AG08395 (cell line): ENCODE measurements around the gene LHX4.
"Not testable (repeated sequence)": the region's sequence is repeated elsewhere in the genome, so short reads cannot be mapped to it uniquely, and the experiment has no call there.

ENCODE experiments used
- DNase-seq: peaks from one replicate; pipeline ENCODE4 v3.0.0; 2012; ENCODE audit warnings: mixed read lengths, low spot score

Gene LHX4

DNA sequence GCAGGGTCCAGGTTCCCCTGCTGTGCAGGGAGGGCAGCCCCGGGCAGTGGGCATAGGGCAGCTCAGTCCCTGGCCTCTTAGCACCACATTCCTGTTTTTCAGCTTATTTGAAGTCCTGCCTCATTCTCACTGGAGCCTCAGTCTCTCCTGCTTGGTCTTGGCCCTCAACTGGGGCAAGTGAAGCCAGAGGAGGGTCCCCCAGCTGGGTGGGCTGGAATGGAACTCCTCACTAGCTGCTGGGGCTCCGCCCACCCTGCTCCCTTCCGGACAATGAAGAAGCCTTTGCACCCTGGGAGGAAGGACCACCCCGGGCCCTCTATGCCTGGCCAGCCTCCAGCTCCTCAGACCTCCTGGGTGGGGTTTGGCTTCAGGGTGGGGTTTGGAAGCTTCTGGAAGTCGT is 32.8 kb upstream of the LHX4 start:
- no peak for DNase-seq

DNA sequence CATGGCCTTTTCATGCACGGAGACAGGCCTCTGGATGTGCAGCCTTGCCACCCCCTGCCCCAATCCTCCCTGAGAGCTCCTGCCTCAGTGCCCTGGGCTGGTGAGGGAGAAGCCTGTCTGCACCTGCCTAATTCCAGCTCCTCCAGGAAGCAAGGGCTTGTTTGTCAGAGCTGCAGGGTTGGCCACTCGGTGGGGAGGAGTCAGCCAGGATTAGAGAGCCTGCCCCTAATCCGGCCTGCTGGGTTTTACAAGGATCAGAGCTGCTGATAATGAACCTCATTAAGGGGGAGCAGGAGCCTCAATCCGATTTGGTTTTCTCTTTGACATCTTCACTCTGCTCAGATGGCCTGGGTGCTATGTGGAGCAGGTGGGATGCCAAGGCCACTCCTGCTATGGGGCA is 31.9 kb upstream of the LHX4 start:
- no peak for DNase-seq

DNA sequence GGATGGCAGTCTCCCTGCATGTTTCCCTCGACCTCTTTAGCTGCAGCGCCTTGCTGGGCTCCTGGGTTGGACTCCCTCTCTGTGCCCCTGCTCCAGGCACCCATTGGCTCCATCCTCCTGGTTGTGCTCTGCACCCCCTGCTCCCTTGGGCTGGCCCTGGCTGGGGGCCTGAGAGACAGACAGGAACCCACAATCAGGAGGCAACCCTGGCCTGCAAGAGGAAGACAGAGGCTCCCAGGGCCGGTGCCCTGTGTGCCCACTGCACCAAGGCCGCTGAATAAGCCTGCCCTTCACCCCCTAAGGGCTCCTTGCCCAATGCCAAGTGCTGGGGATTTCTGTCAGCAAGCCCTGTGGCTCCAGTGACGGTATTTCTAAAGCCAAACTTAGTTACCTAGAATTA is 31.5 kb upstream of the LHX4 start:
- DNase-seq: no peak

DNA sequence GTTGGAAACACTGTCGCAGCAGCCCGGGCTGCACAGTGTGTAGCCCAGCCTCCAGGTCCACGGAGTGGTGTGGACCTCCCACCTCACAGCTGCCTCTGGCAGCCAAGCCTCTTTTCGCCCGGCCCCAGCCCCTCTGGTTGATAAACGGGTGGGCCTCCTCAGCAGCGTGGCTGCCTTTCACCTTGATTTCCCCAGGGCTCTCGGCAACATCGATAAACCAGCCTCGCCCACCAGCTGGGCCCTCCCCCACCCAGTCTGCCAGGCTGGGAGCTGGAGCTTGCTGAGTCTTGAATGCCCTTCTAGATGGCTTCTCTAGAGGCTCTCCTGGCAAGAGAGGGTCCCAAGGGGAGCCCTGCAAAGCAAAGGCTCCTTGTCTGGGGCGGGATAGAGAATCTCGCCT is 31.0 kb upstream of the LHX4 start:
- no peak for DNase-seq

DNA sequence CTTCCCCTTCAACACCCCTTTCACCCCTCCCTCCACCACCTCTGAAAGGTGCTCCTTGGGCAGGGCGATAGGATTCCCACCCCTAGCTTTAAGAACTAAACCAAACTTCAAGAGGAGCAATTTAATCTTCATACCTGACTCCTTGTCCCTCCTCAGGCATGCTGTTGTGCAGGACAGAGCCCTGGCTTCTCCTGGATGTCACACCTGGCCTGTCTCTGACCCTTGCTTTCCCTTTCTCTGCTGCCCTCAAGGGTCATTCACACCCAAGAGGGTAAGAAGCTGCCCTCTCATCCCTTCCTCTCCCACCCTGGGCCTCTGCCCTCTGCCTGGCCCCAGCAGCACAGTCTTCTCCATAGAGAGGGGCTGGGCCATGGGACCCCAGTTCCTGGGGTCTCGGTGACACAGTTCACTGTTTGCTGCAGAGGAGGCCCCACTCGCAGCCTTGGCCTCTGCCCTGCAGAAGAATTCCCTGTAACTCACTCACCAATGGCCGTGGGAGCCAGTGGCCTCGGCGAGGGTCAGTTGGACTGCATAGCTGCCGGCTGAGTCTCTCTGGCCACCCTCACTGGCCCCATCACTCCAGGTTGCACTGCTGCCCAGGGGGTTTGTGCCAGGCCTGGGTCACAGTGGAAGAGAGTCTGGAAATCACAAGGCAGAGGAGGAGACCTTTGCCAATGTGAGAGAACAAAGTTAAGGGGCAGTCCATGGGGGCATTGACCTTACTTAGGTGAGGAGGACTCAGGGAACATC is 28.4 kb upstream of the LHX4 start:
- DNase-seq: no peak

DNA sequence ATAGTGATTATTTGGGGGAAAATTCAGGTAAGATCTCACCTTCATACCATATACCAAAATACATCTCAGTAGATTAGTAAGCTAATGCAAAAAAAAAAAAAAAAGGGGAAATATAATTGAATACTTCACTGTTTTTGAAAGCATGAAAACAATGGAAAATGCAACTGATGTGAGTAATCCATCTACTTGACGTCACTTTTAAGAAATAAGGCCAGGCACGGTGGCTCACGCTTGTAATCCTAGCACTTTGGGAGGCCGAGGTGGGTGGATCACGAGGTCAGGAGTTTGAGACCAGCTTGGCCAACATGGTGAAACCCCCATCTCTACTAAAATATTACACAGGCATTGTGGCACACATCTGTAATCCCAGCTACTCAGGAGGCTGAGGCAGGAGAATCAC is 27.5 kb upstream of the LHX4 start:
- DNase-seq: not testable (repeated sequence)

DNA sequence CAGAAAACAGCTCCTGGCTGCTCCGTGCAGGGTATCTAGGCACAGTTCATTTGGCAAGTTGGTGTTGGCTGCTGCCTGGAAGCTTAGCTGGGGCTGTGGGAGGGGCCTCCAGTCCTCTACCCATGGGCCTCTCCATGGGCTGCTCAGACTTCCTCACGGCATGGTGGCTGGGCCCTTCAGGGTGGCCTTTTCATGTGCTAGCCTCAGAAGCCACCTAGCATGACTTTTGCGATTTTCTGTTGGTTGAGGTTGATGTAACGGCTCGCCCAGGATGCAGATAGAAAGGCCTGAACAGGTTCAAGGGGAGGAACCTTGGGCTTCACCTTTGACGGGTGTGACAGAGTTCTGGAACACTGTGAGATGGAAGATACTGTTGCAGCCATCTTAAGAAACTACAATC is 25.8 kb upstream of the LHX4 start:
- DNase-seq: no peak

DNA sequence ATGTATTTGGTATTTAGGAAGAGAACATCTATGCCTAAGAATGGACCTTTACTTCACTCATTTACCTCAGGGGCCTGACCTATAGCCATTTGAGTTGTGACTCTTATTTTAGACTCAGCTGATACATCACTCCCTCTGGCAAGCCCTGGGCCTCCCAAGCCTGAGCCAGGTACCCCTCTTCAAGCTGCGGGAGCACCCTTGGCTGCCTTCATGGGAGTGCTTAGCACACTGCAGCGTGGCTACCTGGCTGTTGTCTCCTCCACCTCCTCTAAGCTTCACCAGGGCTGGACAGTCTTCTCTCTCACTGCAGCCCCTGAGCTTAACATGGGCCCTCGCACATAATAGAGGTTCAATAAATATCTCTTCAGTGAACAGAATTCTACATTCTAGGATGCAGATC is 23.5 kb upstream of the LHX4 start:
- no peak for DNase-seq

DNA sequence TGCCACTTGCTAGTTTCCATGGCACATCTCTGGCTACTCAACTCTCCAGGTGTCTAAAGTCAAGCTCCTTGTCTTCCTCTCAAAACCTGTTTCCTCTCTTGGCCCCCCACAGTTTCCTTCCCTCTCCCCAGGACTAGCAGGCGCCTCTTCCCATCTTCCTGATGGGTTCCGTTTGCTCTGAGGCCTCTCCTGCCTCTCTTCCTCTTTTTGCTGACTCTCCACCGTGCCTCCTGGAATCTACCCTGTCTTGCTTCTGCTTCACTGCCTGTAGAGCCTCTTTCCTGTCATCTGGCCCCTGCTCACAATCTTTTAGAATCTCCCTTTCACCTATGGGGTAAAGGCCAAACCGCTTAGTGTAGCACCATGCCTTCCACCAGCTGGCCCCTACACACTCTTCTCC is 21.8 kb upstream of the LHX4 start:
- DNase-seq: no peak

DNA sequence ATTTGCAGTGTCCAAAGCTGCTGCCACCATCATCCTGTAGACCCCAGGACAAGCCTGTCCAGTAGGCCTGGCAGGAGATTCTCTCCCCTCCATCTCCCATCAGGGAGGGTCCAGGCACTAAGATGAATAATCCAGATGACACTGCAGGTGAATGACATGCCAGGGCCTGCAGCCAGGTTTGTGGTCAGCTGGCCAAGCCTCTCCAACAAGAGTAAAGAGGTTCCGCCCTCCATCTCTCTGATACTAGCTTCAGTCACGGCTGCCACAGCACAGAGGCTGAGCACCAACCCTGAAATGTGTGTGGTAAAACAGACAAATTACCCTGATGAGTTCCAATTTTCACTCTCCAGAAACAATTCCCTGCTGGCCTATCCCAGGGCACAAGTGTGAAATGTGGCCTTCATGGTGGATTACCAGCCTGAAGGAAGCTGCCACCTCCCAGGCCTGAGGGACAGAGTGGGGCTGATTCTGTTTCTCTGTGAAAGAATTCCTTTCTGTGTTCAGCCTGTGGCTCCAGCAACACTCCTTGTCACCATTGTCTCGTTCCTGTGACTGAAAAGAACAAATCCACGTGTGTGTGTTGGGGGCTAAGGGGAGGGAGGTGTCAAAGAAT is 19.9 kb upstream of the LHX4 start:
- no peak for DNase-seq

DNA sequence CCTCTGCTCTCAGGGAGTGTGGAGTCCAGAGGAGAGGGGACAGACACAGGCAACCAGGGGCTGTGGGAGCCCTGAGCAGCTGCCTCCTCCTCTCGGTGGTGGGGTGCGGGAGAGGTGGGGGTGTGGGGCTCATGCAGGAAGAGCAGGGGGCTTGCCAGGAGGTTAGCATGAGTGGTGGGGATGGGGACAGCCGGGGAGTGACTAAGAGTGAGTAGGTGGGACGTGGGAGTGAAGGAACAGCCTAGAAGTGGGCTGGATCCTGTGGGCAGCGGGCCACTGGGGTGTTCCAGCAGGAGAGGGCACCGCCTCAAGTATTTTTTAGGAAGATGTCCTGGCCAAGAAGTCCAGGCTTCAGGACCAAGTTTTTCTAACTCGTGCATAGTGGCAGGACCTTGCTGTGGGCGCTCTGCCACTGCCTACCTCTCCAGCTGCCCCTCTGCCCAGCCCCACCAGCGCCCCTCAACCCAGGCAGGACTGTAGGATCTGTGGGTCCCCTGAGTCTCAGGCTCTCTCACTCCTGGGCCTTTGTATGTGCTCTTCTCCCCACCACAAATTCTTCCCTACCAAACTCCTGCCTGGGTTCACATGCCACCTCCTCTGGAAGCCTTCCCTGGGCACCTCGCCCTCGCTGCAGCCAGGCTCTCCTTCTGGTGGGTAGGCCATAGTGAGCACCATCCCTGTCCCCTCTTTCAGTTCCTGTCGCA is 18.8 kb upstream of the LHX4 start:
- no peak for DNase-seq

DNA sequence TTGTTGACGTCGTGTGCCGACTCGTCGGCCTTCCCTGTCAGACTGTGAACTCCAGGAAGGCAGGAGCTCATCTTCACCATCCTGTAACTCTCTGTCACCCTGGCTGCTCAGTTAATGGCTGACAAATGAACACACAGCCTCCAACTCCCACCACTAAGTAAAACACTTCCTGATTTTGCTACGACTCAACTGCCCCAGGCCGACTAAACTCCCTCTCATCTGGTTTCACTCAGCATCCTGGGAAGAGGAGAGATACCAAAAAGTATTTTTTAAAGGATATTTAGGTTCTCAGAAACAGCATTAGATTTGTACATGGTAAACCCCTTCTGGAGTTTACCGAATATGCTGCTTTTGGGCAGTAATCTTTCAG is 18.2 kb upstream of the LHX4 start:
- DNase-seq: no peak

DNA sequence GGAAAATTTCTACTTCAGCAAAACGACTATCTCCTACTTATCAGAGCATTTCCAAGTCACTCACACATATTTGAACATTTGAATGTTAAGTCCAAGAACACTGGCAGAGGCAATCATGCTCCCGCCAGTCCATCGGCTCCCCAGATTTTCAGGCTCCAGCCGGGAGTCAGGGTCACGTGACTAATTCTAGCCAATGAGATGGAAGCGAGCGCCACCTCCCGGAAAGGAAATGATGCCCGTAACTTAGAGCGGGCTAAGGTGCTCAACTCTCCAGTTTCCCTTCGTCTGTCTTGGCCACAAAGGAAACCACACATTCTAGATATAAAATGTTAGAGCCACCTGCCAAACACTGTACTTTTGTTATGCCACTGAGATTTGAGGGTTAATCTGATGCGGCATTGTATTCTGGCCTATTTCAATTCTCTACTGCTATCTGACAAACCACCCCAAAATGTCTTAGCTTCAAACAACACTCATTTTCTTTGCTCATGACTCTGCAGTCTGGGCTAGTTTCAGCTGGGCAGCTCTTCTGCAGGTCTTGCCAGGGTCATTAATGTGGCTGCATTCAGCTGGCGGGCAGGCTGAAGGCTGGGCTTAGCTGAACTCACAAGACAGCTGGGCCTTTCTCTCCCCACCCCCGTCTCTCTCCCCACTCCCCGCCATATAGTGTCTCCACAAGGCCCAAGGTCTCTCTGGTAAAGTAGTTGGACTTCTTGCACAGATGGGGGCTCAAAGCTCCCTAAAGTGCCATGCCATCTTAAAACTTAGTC is 16.5 kb upstream of the LHX4 start:
- DNase-seq: peak; percentile 50

DNA sequence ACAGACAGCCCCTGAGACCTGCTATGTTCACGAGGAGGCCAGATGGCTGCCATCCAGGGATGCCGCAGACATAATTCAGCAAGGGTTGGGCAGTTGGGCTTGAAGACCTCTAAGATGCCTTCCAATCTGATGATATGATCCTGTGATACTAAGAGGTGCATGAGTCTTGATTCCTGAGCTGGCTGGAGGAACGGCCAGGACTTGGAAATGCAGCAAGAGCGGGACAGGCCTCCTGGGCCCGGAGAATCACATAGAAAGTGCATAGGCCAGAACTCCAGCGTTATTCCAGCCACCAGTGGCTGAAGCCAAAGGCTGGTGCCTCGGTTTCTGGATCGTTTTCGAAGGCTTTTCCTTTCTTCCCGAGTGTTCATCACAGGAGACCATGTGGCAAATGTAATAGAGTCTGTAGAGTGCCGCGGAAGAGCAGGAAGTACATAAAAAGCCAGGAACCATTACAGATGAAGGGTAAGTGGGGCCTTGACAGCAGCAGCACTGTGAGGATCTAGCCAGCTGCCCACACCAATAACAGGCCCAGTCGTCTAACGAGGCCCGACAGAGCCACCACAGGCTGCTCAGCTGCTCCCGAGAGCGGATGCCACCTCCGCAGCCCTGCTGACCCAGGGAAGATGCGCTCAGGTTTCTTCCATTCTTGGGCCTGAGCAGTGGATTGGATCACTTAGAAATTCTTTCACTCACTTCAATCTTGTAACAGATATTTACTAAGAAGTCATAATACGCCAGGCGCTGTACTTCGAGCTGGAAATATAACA is 14.0 kb upstream of the LHX4 start:
- no peak for DNase-seq

DNA sequence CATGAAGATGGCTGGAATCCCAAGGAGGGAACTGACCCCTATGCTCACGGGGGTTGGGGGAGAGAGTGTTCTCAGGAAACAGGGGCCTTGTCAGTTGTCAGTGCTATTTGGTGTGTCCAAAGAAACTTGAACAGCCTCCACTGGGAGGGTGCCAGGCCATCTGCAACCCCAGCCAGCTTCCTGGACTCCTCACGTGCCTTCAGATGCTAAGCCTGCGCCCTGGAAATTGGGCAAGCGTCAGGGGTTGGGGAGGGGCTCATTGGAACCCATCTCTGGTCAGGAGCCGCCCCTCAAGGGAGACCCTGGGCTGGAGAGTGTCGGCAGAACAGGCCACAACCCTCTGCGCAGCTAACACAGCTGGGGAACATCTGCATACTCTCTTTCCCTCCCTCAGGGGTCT is 13.1 kb upstream of the LHX4 start:
- no peak for DNase-seq

DNA sequence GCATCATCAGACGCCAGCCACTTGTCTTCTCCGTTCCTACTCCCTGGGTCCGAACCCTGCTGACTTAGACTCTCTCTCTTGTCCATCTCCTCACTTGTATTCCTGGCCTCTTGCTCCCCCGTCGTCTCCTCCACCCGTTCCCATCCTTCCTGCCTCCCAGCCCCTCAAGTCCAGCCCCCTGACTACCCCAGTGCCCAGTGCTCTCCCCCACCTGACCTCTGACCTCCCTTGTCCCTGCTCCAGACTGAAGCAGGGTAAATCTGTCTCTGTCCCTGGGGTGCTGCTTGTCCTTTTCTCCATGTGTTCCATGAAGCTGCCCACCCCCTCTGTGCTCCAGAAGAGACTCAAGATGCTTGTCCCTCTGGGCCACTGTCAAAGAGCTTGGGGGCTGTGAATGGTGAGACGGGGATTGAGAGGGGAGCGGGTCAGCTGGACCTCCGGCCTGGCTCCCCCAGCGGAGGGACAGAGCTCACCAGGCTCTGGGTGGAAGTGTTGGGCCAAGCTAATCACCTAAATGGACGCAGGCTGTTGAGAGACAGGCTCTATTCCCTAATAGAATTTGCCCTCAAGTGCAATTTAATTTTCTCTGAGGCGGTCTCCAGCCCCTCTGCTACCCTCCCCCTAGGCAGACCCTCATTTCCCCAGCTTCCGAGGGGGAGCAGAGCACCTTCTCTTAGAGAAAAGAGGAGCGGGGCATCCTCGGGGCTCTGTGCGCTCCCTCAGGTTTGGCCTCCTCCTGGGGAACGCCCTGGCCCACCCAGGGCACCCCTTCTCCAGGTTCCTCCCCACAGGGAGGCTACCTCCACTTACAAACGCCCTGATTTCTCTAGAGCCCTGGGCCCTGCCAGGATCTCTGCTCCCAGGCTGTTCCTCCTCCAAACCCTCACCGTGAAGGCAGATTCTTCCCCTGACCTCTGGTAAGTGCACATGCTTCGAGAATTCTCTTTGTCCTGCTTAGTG is 11.0 kb upstream of the LHX4 start:
- no peak for DNase-seq

DNA sequence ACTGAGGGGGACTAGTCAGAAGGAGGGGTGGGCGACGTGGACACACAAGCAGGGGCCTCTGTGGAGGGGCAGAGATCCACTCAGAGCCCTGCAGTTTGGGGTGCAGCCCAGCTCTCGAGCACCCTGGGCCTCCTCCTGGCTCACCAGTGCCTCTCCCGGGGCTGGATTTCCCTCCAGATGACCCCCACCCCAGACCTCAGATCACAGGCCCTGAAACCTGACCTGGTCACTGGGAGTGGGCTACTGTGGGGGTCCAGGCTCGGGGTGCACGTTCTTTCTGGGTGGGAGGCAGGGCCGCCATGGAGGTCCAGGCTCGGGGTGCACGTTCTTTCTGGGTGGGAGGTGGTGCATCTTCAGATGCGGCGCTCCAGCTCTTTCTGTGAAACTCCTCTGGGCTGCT is 10.3 kb upstream of the LHX4 start:
- no peak for DNase-seq

DNA sequence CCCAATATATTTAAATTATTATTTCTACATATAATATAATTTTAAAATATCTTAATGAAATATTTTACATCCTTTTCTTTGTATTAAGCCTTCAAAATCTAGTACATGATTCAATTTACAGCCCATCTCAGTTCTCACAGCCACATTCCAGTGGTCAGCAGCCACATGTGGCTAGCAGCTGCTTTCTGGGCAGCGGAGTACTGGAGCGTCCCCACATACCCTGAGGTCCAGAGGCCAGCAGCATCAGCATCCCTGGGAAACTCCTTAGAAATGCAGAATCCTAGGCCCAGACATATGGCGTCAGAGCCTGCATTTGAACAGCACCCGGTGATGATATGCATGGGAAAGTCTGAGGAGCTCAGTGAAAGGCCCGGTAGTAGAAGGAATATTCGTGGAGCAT is 8.6 kb upstream of the LHX4 start:
- peak; percentile 76 for DNase-seq

DNA sequence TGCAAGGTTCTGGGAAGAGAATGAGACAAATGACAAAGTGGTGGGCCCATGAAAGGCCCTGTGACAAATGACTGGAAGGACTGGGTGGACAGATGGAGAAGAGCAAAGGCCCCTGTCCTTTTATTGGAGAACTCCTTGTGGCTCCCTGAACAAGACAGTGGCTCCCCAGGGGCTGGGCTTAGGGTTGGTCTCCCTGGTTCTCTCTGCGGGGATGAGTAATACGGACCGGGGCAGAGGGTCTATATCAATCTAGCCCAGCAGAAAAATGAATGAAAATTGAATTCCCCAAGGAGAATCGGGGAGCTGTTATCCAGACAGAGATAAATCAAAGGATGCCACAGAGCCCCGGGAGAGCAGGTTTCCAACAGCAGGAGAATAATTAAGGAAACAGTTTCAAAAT is 5.2 kb upstream of the LHX4 start:
- DNase-seq: no peak

DNA sequence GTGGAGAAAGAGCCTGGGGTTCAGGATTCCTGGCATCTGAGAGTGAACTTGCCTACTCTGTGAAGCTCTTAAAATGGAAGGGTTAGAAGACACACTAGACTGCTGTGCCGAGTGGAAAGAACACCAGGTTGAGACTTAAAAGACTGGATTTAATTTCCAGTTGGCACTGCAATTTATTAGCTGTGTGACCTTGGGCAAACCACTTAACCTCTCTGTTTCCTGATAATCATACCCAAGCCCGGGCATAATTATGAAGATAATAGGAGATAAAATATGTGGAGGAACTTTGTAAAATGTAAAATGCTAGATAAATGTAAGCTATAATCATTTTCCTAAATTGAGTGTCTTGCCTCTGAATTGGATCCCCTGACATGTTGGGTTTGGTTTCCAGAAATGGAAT is 4.7 kb upstream of the LHX4 start:
- DNase-seq: no peak
